HG02943 (cell line): ENCODE results near the gene TMEM191B.
"Not testable (repeated sequence)": the region's sequence is repeated elsewhere in the genome, so short reads cannot be mapped to it uniquely, and the experiment has no call there.

Experiments
- ATAC-seq: cut with Tn5 transposase; IDR thresholded peaks from one replicate; pipeline ENCODE4 v1.9.1; 2021; ENCODE audit warnings: mild to moderate bottlenecking, low read depth, moderate library complexity; ENCODE audit not compliant: unreplicated experiment

The TMEM191B gene

DNA sequence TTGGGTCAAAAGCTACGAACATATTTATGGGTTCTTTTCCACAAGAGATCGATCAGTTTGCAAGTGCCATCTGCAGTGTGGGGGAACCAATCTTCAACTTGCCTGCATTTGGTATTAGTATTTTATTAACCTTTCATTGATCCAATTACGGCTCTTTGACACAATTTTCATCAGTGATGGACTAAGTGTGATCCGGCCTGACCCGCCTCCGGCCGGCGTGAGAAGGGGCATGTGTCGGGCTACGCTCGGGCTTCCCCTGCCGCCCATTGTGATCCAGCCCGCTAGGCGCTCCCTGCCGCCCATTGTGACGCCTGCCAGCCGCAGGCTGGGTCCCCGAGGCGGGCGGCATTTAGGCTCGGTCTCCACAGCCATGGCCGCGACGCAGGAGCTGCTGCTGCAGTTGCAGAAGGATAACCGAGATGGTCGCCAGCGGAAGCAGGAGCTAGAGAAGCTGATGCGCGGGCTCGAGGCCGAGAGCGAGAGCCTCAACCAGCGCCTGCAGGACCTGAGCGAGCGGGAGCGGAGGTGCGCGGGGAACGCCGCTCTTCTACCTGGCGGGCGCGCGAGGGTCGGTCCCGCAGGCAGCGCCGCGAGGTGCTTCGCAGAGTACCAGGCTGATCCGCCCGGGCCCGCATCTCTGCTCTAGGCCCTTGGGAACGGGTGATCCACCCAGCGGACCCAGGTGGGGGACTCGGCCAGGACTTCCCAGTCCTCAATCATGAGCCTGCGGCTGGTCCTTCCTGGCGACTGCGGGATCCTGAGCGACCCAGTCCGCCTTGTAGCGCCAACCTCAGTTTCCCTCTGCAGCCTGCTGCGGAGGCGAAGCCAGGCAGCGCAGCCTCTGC lies at the start of gene TMEM191B:
Gene TMEM191B, plus strand, starts transcription at position 51 of the 845 bp plus-strand sequence. Its CDS starts 179 bp downstream, at position 230.
- ATAC-seq = peak; percentile 20

DNA sequence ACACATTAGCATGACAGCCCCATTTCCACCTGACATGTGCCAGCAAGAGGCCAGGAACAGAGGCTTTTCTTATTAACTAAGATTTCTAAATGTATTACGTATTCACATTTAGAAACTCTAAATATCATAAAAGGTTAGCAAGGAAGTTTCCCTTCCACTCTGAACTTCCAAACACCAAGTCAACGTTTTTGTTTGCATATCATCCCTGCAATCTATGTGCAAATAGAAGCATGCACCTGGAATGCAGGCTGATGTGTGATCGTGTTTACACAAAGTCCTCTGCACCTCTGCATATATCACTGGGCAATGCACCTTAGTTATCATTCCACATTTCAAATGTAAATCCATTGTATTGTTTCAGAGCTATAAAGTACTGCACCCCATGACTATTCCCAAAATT lies 31.4 kb upstream of the TMEM191B start:
- ATAC-seq = not testable (repeated sequence)

DNA sequence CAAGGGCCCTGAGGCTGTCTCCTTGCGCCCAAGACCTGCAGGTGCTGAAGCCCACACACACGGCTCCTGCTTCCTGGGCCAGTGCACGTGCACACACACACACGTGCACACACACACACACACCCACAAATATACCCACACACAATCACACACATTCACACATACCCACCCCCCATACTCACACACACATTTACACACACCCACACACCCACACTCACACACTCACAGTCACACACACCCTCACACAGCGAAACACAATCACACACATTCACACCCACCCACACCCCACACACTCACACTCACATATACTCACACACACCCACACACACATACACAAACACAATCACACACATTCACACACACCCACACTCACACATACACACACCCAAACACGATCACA lies 16.3 kb upstream of the TMEM191B start:
- not testable (repeated sequence) for ATAC-seq

DNA sequence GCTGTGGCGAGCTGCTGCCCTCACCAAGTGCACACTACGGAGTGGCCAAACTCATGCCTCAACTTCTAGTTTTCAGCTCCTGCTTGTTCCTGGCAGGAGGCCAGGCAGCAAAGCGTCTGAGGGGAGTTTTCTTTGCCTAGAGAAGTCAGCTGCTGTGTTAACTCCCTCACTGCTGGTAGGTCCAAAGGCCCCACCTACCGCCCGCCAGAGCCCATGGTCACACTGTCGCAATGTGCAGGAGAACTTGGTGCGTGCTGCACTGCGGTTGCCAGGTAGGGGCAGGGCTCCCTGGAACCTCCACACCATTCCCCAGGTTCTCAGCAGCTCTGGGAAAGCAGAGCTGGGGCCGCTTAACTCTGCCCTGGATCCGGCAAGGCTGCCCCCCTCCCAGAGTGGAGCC lies 15.2 kb upstream of the TMEM191B start:
- ATAC-seq = not testable (repeated sequence)

DNA sequence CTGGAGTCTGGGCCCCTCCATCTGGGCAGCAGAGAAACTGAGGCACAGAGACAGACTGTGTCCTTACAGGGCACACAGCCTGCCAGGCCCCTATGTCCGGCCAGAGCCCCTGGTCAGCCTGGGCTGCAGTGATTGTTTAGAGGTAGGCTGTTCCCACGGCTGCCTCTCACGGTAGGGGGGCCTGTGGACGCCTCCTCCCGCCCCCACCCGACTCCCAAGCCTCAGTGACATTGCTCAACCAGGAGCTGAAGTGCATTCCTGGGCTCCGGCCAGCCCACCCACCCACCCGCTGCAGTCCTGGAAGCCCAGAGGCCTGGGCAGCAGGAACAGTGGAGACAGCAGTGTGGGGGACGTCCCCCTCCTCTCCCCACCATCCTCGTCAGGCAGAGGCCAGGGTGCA lies 14.1 kb upstream of the TMEM191B start:
- not testable (repeated sequence) for ATAC-seq

DNA sequence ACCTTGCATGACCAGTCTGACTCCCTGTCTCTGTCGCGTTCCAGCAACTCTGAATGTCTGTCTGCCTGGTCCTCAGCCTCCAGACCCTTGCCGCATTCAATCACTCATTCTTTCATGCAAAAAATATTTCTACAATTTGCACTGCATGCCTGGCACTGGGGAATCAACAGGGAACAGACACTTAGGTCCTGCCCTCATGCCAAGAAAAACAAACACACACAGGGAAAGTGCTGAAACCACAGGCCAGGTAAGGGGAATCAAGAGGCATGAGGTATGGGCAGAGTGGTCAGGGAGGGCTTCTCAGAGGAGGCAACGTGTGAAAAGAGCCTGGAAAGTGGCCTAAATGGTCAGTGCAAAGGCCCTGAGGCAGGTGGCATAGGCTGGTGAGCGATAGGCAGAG lies 9.5 kb upstream of the TMEM191B start, which contains the start of gene GGTLC3:
Gene GGTLC3, minus strand, starts transcription at position 101 of the 400 bp plus-strand sequence. CDS start 264 bp downstream, outside the sequence.
- ATAC-seq = not testable (repeated sequence)

DNA sequence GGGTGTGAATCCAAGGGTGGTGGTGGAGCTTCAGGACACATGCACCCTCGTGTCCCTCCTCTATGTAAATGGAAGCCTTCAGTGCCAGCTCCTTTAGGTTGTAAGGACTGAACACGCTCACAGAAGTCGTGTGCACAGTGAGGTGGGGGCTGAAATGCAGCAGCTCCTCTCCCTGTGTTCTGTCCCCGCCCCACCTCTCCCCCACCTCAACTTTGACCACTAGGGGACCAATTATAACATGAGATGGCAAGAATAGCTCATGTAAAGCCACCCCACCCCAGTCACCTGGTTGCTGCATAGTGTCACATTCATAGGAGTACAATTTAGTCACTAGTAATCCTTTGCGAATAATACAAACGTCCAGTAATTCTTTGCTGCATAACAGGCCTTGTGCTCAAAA lies 4.8 kb upstream of the TMEM191B start:
- ATAC-seq = not testable (repeated sequence)

DNA sequence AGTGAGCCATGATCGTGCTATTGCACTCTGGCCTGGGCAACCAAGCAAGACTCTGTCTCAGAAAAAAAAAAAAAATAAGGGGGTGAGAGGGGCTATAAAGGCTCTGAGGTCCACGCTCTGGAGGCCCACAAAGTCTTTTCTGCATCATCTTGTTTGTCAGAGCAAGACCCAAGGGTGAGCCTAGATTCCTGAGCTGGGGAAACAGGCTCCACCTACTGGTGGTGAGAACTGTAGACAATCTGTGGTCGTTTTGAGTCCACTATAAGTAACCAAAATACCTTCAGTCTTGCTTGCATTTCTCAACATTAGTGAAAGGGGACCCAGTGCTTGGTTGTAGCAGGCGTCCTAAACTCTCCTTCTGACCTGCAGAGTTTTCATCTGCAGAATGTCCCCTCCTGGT lies 4.3 kb upstream of the TMEM191B start:
- not testable (repeated sequence) for ATAC-seq

DNA sequence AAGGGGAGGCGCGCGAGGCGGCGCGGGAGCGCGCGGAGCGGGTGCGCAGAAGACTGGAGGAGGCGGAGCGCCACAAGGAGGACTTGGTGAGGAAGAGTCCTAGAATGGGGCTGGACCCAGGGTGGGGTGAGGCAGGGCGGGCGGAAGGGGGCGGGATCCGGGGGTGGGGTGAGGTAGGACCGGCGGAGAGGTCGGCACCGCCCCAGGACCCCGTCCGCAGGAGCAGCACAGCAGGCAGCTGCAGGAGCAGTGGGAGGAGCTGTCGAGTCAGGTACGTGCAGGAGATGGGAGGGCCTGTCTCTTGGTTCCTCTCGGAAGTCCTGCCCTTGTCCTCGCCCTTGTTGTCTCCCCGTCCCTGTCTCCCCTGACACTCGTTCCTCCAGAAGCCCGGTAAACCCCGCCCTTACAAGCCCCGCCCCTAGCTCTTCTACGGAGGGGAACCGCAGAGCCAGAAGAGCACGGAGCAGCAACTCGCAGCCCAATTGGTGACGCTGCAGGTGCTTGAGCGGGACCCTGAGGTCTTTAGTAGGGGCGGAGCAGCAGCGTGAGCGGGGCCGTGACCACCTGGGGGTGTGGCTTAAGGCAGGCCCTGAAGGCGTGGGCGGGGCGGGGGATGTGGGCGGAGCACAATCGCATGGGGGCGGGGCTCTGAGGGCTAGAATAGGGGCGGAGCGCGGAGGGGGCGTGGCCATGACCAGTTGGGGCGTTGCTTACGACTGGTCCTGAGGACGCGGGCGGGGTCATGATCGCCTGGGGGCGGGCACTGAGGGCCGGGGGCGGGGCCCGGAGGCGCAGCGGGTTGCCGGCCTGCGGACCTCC lies 1.2 kb downstream of the TMEM191B start:
- peak; percentile 70 for ATAC-seq

DNA sequence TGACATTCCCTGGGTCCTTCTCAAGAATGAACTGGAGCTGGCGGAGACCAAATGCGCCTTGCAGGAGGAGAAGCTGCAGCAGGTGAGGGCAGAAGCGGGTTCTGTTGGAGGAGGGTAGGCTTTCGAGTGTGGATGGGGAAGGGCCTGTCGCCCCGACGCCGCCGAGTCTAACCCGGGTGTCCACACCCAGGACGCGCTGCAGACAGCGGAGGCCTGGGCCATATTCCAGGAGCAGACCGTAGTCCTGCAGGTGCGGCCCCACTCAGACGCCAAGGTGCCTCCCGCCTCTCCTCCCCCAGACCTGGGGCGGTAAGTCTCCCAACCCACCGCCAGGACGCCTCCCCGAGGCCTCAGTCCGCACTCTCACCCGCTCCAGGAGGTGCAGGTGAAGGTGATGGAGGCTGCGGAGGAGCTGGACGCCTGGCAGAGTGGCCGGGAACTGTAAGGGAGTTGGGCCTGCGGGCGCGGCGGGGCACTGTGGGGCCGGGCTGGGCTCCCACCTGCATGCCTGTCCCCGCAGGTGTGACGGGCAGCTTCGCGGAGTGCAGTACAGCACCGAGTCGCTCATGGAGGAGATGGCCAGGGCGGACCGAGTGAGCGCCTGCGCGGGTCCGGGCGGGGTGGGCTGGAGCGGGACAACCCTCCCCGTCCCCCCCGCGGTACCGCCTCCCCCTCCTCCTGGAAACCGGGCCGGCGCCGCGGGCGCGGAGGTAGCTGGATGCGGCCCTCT lies 2.0 kb downstream of the TMEM191B start:
- peak; percentile 7 for ATAC-seq

DNA sequence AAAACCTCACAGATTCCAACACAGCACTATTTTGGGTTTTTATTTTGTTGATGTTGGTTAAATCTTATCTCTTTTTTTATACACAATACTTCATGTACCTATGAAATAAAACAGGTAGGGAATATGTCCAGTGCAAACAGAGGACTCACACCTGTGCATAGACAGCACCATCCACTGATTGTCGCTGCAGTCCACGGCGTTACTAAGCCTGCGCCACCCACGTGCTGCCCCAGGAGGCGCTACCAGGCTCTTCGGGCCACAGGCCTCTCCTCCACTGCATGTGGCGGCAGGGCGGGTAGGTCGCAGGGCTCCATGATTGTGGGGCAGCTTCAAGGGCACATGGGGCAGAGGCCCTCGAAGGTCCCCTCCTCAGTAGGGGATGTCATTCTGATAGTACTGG lies 6.0 kb downstream of the TMEM191B start:
- not testable (repeated sequence) for ATAC-seq

DNA sequence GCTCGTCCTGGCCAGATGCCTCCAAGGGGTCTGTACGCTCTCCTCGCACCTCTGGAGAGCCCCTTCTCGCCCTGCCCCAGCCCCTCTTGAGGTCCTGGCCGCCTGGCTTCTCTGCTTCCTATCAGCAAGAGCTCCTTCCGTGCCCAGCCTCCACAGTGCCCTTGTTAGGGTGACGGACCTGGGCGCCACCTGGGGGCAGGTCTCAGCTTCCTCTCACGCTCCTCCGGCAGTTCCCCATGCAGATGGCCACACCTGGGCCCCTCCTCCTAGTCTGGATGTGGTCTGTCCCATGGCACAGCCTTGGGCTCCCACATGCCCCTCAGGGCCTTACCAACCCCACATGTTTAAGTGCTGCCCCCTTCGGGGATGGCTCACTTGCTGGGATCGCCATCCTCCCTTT lies 6.7 kb downstream of the TMEM191B start:
- not testable (repeated sequence) for ATAC-seq

DNA sequence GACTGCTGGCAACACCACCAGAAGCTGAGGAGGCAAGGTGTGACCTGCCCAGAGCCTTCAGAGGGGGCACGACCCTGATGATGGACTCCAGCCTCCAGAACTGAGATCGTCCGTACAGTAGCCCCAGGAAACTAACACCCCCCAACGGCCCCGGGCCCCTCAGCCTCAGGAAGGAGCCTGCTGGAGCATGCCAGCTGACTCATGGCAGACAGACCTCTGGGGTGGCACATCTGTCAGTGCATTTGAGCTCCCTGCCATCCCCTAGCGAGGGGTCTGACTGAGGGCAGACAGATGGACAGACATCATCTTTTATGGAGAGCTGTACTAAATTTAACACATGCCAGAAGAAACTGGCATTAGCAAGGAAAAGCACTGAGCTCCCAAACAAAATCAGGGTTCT lies 12.4 kb downstream of the TMEM191B start:
- not testable (repeated sequence) for ATAC-seq

DNA sequence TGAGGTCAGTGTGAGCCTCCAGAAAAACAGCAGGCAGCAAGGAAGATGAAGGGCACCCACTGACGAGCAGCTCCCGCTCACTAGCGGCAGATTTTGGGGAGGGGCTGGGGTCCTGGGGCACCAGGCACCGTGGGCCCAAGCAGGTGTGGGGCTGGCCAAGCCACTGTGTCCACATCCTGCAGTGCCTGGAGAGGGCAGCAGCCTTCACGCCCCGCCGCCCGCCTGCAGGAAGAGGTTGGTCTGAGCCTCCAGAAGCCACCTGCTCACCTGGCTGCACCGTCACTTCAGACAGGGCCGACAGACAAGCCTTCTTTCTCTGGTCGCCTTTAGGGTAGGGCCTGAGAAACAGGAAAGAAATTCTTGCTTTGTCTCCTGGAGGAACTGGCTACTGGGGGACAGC lies 15.8 kb downstream of the TMEM191B start:
- not testable (repeated sequence) for ATAC-seq

DNA sequence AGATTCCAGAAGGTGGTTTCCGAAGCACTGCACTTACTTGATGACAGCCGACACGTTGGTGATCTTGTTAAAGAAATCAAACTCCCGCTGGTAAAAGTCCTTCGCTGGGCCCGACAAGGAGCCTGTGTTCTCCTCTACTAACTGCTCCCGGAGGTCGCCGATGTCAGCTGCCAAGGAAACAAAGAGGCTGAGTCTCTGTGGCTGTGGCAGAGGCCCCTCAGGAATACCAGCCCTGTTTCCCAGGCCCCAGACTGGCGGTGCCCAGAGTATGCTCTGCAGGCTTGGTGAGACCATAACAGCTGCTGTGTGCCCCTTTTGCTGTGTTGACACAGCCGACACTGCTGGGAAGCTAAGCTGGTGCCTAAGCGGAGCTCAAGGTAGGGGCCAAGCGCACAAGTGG lies 17.0 kb downstream of the TMEM191B start:
- not testable (repeated sequence) for ATAC-seq

DNA sequence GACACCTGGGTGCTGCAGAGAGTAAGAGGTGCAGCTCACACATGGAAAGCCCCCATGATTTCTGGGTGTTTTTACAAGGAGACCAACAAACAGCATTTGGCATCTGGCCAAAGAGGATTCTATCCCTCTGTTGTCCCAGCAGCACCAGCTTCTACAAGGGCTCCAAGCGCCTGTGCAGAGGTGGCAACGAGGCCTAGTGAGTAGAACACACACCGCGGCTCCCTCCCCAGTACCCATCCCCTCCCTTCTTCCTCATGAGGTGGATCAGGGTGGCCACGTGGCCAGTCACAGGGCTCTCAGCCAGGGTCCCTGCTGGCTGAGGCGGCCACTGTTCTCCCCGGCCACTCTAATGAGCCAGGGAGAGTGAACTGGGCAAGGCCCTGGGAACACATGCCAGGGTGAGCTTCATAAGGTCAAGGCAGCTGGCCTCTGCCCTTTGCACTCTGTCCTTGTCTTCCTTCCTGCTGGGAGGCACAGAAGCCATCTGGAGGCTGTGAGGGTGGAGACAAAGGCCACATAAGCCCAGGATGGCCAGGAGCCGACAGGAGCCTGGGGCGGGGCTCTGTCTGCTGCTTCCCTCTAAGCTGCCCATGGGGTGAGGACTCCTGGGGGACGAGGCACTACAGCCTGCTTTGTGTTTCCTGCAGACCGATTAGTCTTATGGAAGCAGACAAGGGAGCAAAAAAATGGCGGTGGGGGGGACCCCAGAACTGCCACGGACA lies 22.0 kb downstream of the TMEM191B start:
- ATAC-seq = not testable (repeated sequence)

DNA sequence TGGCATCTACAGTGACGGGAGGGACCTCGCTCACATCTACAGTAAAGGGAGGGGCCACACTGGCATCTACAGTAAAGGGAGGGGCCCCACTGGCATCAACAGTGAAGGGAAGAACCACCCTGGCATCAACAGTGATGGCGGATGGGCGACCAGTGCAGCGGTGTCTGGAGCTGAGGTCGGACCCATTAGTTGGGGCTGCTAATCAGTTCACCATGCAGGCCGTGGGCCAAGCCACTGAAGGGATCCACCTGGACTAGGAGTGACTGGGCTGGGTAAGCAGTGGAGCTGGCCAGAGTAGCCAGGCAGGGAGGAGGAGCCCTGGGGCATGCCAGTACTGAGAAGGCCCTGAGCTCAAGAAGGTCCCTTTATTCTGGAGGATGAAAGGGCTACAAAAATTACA lies 23.4 kb downstream of the TMEM191B start:
- not testable (repeated sequence) for ATAC-seq

DNA sequence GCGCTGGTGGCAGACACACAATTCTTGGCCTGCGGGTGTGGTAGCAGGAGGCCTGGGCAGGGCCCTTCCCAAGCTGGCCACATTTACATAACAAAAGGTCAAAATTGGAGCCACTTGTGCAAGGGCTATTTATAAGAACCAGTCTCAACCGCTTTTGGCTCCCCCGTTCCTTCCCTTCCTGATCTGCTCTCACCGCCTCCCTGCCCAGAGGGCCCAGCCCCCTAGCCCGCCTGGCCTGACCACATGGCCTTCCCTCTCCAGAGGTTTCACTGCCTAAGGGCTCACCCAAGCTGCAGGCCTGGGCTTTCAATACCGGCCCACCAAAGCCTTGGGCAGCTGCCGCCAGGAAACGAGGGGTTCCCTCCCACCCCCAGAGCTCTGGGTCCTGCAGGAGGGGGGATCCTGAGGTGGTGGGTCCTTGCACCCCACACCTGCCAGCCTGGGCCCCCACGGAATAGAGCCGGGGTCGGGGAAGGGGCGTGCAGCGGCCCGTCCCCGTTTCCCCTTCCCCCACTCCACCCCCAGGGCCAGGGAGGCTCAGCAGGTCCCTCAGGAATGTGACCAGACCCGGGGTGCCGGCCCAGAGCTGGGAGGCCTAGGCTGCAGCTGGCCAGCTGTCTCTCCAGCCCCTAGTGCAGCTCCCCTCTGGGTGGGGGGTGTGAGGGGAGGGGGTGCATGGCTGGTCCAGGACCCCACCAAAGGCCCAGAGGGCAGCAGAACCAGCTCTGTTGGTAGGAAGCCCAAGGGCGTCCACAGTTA lies 25.4 kb downstream of the TMEM191B start:
- not testable (repeated sequence) for ATAC-seq
